IMR-90 (cell line): ENCODE measurements around the gene ASIC2. TPM values are rescaled to one million over a fixed set of nuclear protein-coding genes. Genes with fewer than 3 reads are reported as not detected.

Experiments used
- ATAC-seq: fragments of 200-7000 bp; cut with Tn5 transposase; 2 replicates; pipeline ENCODE4 v1.9.1; 2020; ENCODE audit warnings: low read depth, mild to moderate bottlenecking, moderate library complexity
- BruUV-seq: library from RNA; stranded (reverse); fragments of 400-500 nt; replicated peaks from 2 replicates; lab custom pipeline; 2021; lab: Mats Ljungman, UMichigan
- CTCF ChIA-PET: fragments of 300-600 bp; formaldehyde crosslinking; extraction: SDS; loops from one replicate; lab custom pipeline; 2021; ENCODE audit warnings: antibody characterized with exemption; lab: Yijun Ruan, JAX
- POLR2A ChIA-PET: fragments of 300-600 bp; sonication (Branson Sonifier 250); formaldehyde crosslinking; loops from one replicate; lab custom pipeline; 2022; ENCODE audit warnings: antibody characterized with exemption; ENCODE audit not compliant: unreplicated experiment; lab: Charles Lee
- DNase-seq: peaks from one replicate; pipeline ENCODE4 v3.0.0; 2013
- H2AFZ ChIP-seq: replicated peaks from 2 replicates; pipeline ENCODE3; 2013; ENCODE audit warnings: low read length, mild to moderate bottlenecking; ENCODE audit not compliant: poor library complexity
- H2AK5ac ChIP-seq: 2 replicates; pipeline ENCODE4 v1.6.1; 2013; ENCODE audit warnings: low read depth, low read length, inconsistent platforms
- H2AK9ac ChIP-seq: replicated peaks from 2 replicates; pipeline ENCODE3; 2013; ENCODE audit warnings: mild to moderate bottlenecking, low read depth, low read length, moderate library complexity; ENCODE audit not compliant: poor library complexity
- H2BK120ac ChIP-seq: 2 replicates; pipeline ENCODE4 v1.6.1; 2013; ENCODE audit warnings: low read depth, low read length, inconsistent platforms
- H2BK15ac ChIP-seq: 3 replicates; pipeline ENCODE4 v1.6.1; 2013; ENCODE audit warnings: low read depth, low read length, inconsistent platforms
- H2BK20ac ChIP-seq: 2 replicates; pipeline ENCODE4 v1.6.1; 2013; ENCODE audit warnings: low read depth, mild to moderate bottlenecking, inconsistent platforms, low read length, moderate library complexity
- H2BK5ac ChIP-seq: 2 replicates; pipeline ENCODE4 v1.6.1; 2013; ENCODE audit warnings: mild to moderate bottlenecking, low read depth, low read length, inconsistent platforms; ENCODE audit not compliant: poor library complexity, severe bottlenecking
- H3K14ac ChIP-seq: replicated peaks from 2 replicates; pipeline ENCODE4 v1.6.1; 2013; ENCODE audit warnings: low read depth, low read length, inconsistent platforms
- H3K18ac ChIP-seq: 2 replicates; pipeline ENCODE4 v1.6.1; 2013; ENCODE audit warnings: low read depth, low read length, control low read depth
- H3K23ac ChIP-seq: 2 replicates; pipeline ENCODE4 v1.6.1; 2013; ENCODE audit warnings: low read depth, low read length, inconsistent platforms
- H3K27ac ChIP-seq: 2 replicates; pipeline ENCODE4 v1.5.1; 2013; ENCODE audit warnings: mild to moderate bottlenecking, control low read depth, low read length; ENCODE audit not compliant: insufficient read depth
- H3K27me3 ChIP-seq: 2 replicates; pipeline ENCODE4 v1.6.1; 2013; ENCODE audit warnings: low read length; ENCODE audit not compliant: control insufficient read depth, insufficient read depth
- H3K36me3 ChIP-seq: 2 replicates; pipeline ENCODE4 v1.6.1; 2013; ENCODE audit warnings: low read length, mixed read lengths; ENCODE audit not compliant: control insufficient read depth, insufficient read depth
- H3K4ac ChIP-seq: 2 replicates; pipeline ENCODE4 v1.6.1; 2013; ENCODE audit warnings: low read depth, low read length, inconsistent platforms
- H3K4me1 ChIP-seq: 2 replicates; pipeline ENCODE4 v1.6.1; 2013; ENCODE audit warnings: low read length, mixed read lengths; ENCODE audit not compliant: control insufficient read depth, insufficient read depth
- H3K4me2 ChIP-seq: 2 replicates; pipeline ENCODE4 v1.6.1; 2013; ENCODE audit warnings: low read depth, mild to moderate bottlenecking, control low read depth, low read length, moderate library complexity
- H3K4me3 ChIP-seq: 2 replicates; pipeline ENCODE4 v1.5.1; 2013; ENCODE audit warnings: low read depth, mild to moderate bottlenecking, control low read depth, low read length, moderate library complexity; ENCODE audit not compliant: insufficient read depth
- H3K56ac ChIP-seq: 2 replicates; pipeline ENCODE4 v1.6.1; 2013; ENCODE audit warnings: low read length, inconsistent platforms; ENCODE audit not compliant: insufficient read depth; ENCODE audit errors: extremely low read depth
- H3K79me1 ChIP-seq, 2 experiments: 2 replicates each; pipeline ENCODE4 v1.6.1; 2013; ENCODE audit warnings: low read length in 2 of 2, inconsistent platforms in 1 of 2, low read depth in 1 of 2
- H3K9ac ChIP-seq: 2 replicates; pipeline ENCODE4 v1.6.1; 2013; ENCODE audit warnings: low read depth, low read length, control low read depth
- H3K9me1 ChIP-seq: 2 replicates; pipeline ENCODE4 v1.6.1; 2013; ENCODE audit warnings: low read length, inconsistent platforms; ENCODE audit not compliant: insufficient read depth
- H3K9me3 ChIP-seq: 2 replicates; pipeline ENCODE4 v1.6.1; 2013; ENCODE audit warnings: low read length; ENCODE audit not compliant: control insufficient read depth, insufficient read depth
- H4K20me1 ChIP-seq: 2 replicates; pipeline ENCODE4 v1.6.1; 2013; ENCODE audit warnings: low read length, inconsistent platforms; ENCODE audit not compliant: insufficient read depth
- H4K5ac ChIP-seq: 2 replicates; pipeline ENCODE4 v1.6.1; 2013; ENCODE audit warnings: mild to moderate bottlenecking, low read depth, low read length, control low read depth
- H4K8ac ChIP-seq, 2 experiments: 2 replicates each; pipeline ENCODE4 v1.6.1; 2013; ENCODE audit warnings: low read depth in 2 of 2, low read length in 2 of 2, control low read depth in 1 of 2, inconsistent platforms in 1 of 2
- H4K91ac ChIP-seq: 2 replicates; pipeline ENCODE4 v1.6.1; 2013; ENCODE audit warnings: low read depth, low read length, inconsistent platforms; ENCODE audit not compliant: insufficient read depth
- CEBPB ChIP-seq: IDR thresholded peaks from 2 replicates; pipeline ENCODE4 v1.6.1; 2012; ENCODE audit warnings: low read depth, low read length, improper control_type of control experiment
- RAD21 ChIP-seq: IDR thresholded peaks from 2 replicates; pipeline ENCODE4 v1.6.1; 2012; ENCODE audit warnings: low read length, improper control_type of control experiment
- WGBS, 2 experiments: methylation state at CpG; one replicate each; pipeline versions ENCODE4 v1.1.5 to v1.1.7; 2013; ENCODE audit warnings: missing lambda C conversion rate in 2 of 2; ENCODE audit not compliant: insufficient read length in 1 of 2; ENCODE audit errors: extremely low coverage in 2 of 2; 5-methylcytosine and 5-hydroxymethylcytosine counted together
- dilution Hi-C: fragments of 300-500 bp; cut with HindIII; formaldehyde crosslinking; loops from one replicate; pipeline ENCODE4 v1.14.3; 2018; ENCODE audit warnings: low sequenced_read_pairs; ENCODE audit not compliant: unreplicated experiment
- in situ Hi-C: fragments of 300-500 bp; cut with MboI; formaldehyde crosslinking; loops from 3 replicates; pipeline ENCODE4 v1.14.3; 2019; ENCODE audit warnings: low sequenced_read_pairs, inconsistent platforms, mixed read lengths
- intact Hi-C: fragments of 100-400 bp; cut with micrococcal nuclease; formaldehyde crosslinking; loops from 2 replicates; pipeline ENCODE4 v1.10.0; 2022
- polyA plus RNA-seq, 3 experiments: library from polyadenylated mRNA; depleted of rRNA; stranded (reverse); fragments of >200 nt; gene quantifications; 2 replicates each; pipeline ENCODE4 v1.2.3, GENCODE V29; 2012; ENCODE audit warnings: low replicate concordance in 1 of 3
- total RNA-seq: library from RNA; depleted of rRNA; stranded (reverse); fragments of >200 nt; gene quantifications from 2 replicates; pipeline ENCODE4 v1.2.3, GENCODE V29; 2012
- TF ChIP-seq, protein P1 (sequence below): fragments of 150-350 bp; IDR thresholded peaks from 2 replicates; pipeline ENCODE4 v1.6.1; 2017; ENCODE audit warnings: mild to moderate bottlenecking, antibody characterized with exemption, low read length, low read depth

The ASIC2 gene
- total and polyA plus RNA-seq, 2 of the 4 experiments (the other 2 are of a cell fraction) = under 0.01 to 0.15 TPM

DNA sequence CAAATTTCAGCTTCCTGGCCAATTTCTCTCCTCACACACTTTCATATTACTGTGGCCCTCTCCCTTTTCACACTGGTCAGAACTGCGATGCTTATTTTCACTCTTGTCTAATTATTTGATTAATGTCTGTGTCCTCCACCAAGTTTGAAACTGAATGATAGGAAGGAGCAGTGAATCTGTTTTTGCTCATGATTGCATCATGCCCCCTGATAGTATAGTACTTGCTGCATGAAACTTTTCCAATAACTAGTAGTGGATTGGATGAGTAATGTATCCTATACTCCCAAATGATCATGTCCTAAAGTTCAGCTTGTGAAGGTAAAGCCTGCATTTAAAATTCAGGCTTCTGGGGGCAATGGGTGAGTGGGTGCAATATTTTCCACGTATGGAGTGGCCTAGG is 121.2 kb downstream of the ASIC2 start:
- Histone ChIP-seq H3K4me1 (no peaks in the 10 kb centered on the region), H3K4me3 (no peak overlapping the region), H3K36me3 (no peaks in the 10 kb centered on the region), H4K5ac (no peak overlapping the region), H3K79me1 (no peaks in the 10 kb centered on the region), H2BK5ac (no peak overlapping the region), H3K9me1 (no peaks in the 10 kb centered on the region), H3K27ac (no peak overlapping the region), H4K91ac (no peak overlapping the region), H3K9ac (no peak overlapping the region), H3K27me3 (peaks cover 7% of the 10 kb centered on the region; the same call in 1 of the 2 replicates), H4K20me1 (no peaks in the 10 kb centered on the region), H2BK20ac (no peak overlapping the region), H2AFZ (no peak overlapping the region), H3K18ac (no peak overlapping the region), H3K9me3 (no peaks in the 10 kb centered on the region), H3K14ac (no peak overlapping the region), H2BK120ac (no peak overlapping the region), H3K23ac (no peak overlapping the region), H2AK9ac (no peak overlapping the region), H2AK5ac (no peak overlapping the region), H3K4me2 (no peak overlapping the region), H4K8ac (no peak overlapping the region), H2BK15ac (no peak overlapping the region), H3K56ac (no peak overlapping the region), H3K4ac (no peak overlapping the region)
- WGBS, 2 experiments = no CpG with 5 or more reads among the region's 2 CpGs
- POLR2A ChIA-PET = no interaction called here
- ATAC-seq (no peak), DNase-seq (no peak)
- intact Hi-C loops = loop anchor here (10.0 kb wide), 1 partner anchor 123 kb away; the partner anchor contains the start of gene ASIC2
- in situ Hi-C loops = no loop called here
- dilution Hi-C loops = no loop called here
- peak; percentile 39 for TF ChIP-seq CEBPB
- TF ChIP-seq, protein P1, sequence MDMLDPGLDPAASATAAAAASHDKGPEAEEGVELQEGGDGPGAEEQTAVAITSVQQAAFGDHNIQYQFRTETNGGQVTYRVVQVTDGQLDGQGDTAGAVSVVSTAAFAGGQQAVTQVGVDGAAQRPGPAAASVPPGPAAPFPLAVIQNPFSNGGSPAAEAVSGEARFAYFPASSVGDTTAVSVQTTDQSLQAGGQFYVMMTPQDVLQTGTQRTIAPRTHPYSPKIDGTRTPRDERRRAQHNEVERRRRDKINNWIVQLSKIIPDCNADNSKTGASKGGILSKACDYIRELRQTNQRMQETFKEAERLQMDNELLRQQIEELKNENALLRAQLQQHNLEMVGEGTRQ = no peak
- TF ChIP-seq RAD21 = no peak
- CTCF ChIA-PET = no interaction called here
- no TSS peak for BruUV-seq
